A549 (cell line): ENCODE results near the gene EFS. TPM values are rescaled to one million over a fixed set of nuclear protein-coding genes. Genes with fewer than 3 reads are reported as not detected.
"Not testable (repeated sequence)": the region's sequence is repeated elsewhere in the genome, so short reads cannot be mapped to it uniquely, and the experiment has no call there.

Experiments
- ATAC-seq, 2 experiments: fragments of 200-7000 bp in 1 of 2; fragments of >200 bp in 1 of 2; cut with Nextera tagmentation in 1 of 2; cut with Tn5 transposase in 1 of 2; 3 replicates each; pipeline versions ENCODE4 v1.8.0 to v1.9.1; 2018 to 2020; ENCODE audit warnings: mild to moderate bottlenecking in 1 of 2, moderate library complexity in 1 of 2
- CTCF ChIA-PET: fragments of 300-600 bp; sonication (Branson Sonifier 250); formaldehyde crosslinking; extraction: SDS; loops from one replicate; lab custom pipeline; 2021; ENCODE audit warnings: antibody characterized with exemption, inconsistent platforms; lab: Yijun Ruan, JAX
- POLR2A ChIA-PET: fragments of 350-600 bp; formaldehyde crosslinking; extraction: SDS; loops from one replicate; lab custom pipeline; 2021; ENCODE audit warnings: antibody characterized with exemption, inconsistent platforms; lab: Yijun Ruan, JAX
- DNase-seq, 2 experiments: peaks; one replicate each; pipeline versions ENCODE4 v3.0.0 to v3.0.0-alpha.2; 2011 to 2016; ENCODE audit warnings: low read depth in 1 of 2, low spot score in 1 of 2
- FAIRE-seq: peaks from 2 replicates; lab custom pipeline; 2011; peaks lifted over from hg19 to GRCh38; lab: Jason Lieb, UNC
- H3K27ac ChIP-seq, 2 experiments: fragments of >200 bp; sonication (Bioruptor Twin); formaldehyde crosslinking; 3 replicates each; pipeline ENCODE4 v1.5.1; 2016 to 2017
- H3K4me1 ChIP-seq: fragments of >200 bp; sonication (Bioruptor Twin); formaldehyde crosslinking; 3 replicates; pipeline ENCODE4 v1.6.1; 2016
- H3K4me2 ChIP-seq: fragments of >200 bp; sonication (Bioruptor Twin); formaldehyde crosslinking; 3 replicates; pipeline ENCODE4 v1.6.1; 2016
- H3K4me3 ChIP-seq: fragments of >200 bp; sonication (Bioruptor Twin); formaldehyde crosslinking; 3 replicates; pipeline ENCODE4 v1.5.1; 2016
- H3K9me3 ChIP-seq: fragments of >200 bp; sonication (Bioruptor Twin); formaldehyde crosslinking; 3 replicates; pipeline ENCODE4 v1.6.1; 2016
- ATOH8 ChIP-seq: fragments of 250-450 bp; sonication (Bioruptor Pico); IDR thresholded peaks from 2 replicates; pipeline ENCODE4 v1.5.0; 2020; ENCODE audit warnings: low read depth, mild to moderate bottlenecking, moderate library complexity
- CHD4 ChIP-seq: fragments of 200-600 bp; sonication (generic); IDR thresholded peaks from 2 replicates; pipeline ENCODE4 v1.6.1; 2016; ENCODE audit warnings: antibody characterized with exemption, mild to moderate bottlenecking, borderline replicate concordance
- EHF ChIP-seq: fragments of 250-450 bp; sonication (Bioruptor Pico); IDR thresholded peaks from 2 replicates; pipeline ENCODE4 v1.5.0; 2020; ENCODE audit warnings: mild to moderate bottlenecking
- EHMT2 ChIP-seq: fragments of 200-600 bp; sonication (generic); IDR thresholded peaks from 2 replicates; pipeline ENCODE4 v1.6.1; 2016; ENCODE audit warnings: antibody characterized with exemption, low read depth, mild to moderate bottlenecking, moderate library complexity
- FOSB ChIP-seq: fragments of 250-450 bp; sonication (Bioruptor Pico); IDR thresholded peaks from 2 replicates; pipeline ENCODE4 v1.5.0; 2020; ENCODE audit warnings: mild to moderate bottlenecking, moderate library complexity
- GATA3 ChIP-seq: IDR thresholded peaks from 2 replicates; pipeline ENCODE4 v1.6.1; 2012; ENCODE audit warnings: borderline replicate concordance
- HES2 ChIP-seq: fragments of >200 bp; sonication (Bioruptor Twin); formaldehyde crosslinking; IDR thresholded peaks from 2 replicates; pipeline ENCODE4 v1.6.1; 2016
- HEYL ChIP-seq: fragments of 250-450 bp; sonication (Bioruptor Pico); IDR thresholded peaks from 2 replicates; pipeline ENCODE4 v1.8.0; 2021; ENCODE audit warnings: mild to moderate bottlenecking, moderate library complexity
- HOXA7 ChIP-seq: fragments of 250-450 bp; sonication (Bioruptor Pico); IDR thresholded peaks from 2 replicates; pipeline ENCODE4 v1.5.0; 2020; ENCODE audit warnings: mild to moderate bottlenecking, moderate library complexity
- HOXB5 ChIP-seq: fragments of 250-450 bp; sonication (Bioruptor Pico); IDR thresholded peaks from 2 replicates; pipeline ENCODE4 v1.5.0; 2020; ENCODE audit warnings: mild to moderate bottlenecking, moderate library complexity
- JUN ChIP-seq, 2 experiments: fragments of >200 bp; sonication (Bioruptor Twin); formaldehyde crosslinking; IDR thresholded peaks; 2 replicates in 1 of 2; 3 replicates in 1 of 2; pipeline ENCODE4 v1.6.1; 2016 to 2017
- JUNB ChIP-seq: fragments of >200 bp; sonication (Bioruptor Twin); formaldehyde crosslinking; IDR thresholded peaks from 2 replicates; pipeline ENCODE4 v1.6.1; 2016
- KDM1A ChIP-seq: fragments of 200-600 bp; sonication (generic); IDR thresholded peaks from 2 replicates; pipeline ENCODE4 v1.6.1; 2016; ENCODE audit warnings: low read depth, mild to moderate bottlenecking
- MAX ChIP-seq: IDR thresholded peaks from 2 replicates; pipeline ENCODE4 v1.6.1; 2012
- MAZ ChIP-seq: fragments of 150-350 bp; IDR thresholded peaks from 2 replicates; pipeline ENCODE4 v1.6.1; 2014; ENCODE audit warnings: antibody characterized with exemption, low read depth, low read length, borderline replicate concordance
- NPAS2 ChIP-seq: fragments of 250-450 bp; sonication (Bioruptor Pico); IDR thresholded peaks from 2 replicates; pipeline ENCODE4 v1.8.0; 2022; ENCODE audit warnings: mild to moderate bottlenecking, moderate library complexity, borderline replicate concordance
- NR3C1 ChIP-seq: fragments of >200 bp; sonication (Bioruptor Twin); formaldehyde crosslinking; IDR thresholded peaks from 3 replicates; pipeline ENCODE4 v1.6.1; 2017
- POLR2A ChIP-seq: IDR thresholded peaks from 2 replicates; pipeline ENCODE4 v1.6.1; 2012; ENCODE audit warnings: mild to moderate bottlenecking, low read length
- RARB ChIP-seq: fragments of 250-450 bp; sonication (Bioruptor Pico); IDR thresholded peaks from 2 replicates; pipeline ENCODE4 v1.8.0; 2021; ENCODE audit warnings: mild to moderate bottlenecking, moderate library complexity
- ZC3H11A ChIP-seq: fragments of 450-650 bp; IDR thresholded peaks from 2 replicates; pipeline ENCODE4 v1.6.1; 2014; ENCODE audit warnings: antibody characterized with exemption, mild to moderate bottlenecking
- WGBS: methylation state at CpG from one replicate; pipeline ENCODE4 v1.1.6; 2017; ENCODE audit errors: missing lambda C conversion rate; 5-methylcytosine and 5-hydroxymethylcytosine counted together
- polyA plus RNA-seq, 4 experiments: library from polyadenylated mRNA; depleted of rRNA in 3 of 4; stranded (reverse); fragments of >200 nt; fragmentation: RNase III in 1 of 4; extraction: RNeasy Plus Mini Kit Qiagen cat#74134 plus additional on column Dnase treatment in 1 of 4; gene quantifications; 2 replicates in 3 of 4; 3 replicates in 1 of 4; pipeline ENCODE4 v1.2.3, GENCODE V29; 2011 to 2017

The EFS gene
- polyA plus RNA-seq, 2 of the 4 experiments (the other 2 are of a cell fraction) = not detected

GRCh38 chr14:23326491-23327332, 38.3 kb downstream of the EFS start:
- H3K9me3 ChIP-seq = no peaks in the 10 kb centered on the region
- peaks cover 15% of the 10 kb centered on the region for H3K4me1 ChIP-seq
- ChIA-PET POLR2A (interaction anchor here (0.8 to 1.2 kb wide), 3 partner anchors 15 to 232 kb away, joined by 4 read pairs; no protein-coding TSS in a partner anchor), CTCF (interaction anchor here (0.7 to 14.7 kb wide), 30 partner anchors 9 to 237 kb away, joined by 3 to 186 read pairs (median 4); partner anchors contain the start of genes BCL2L2, CMTM5 and SLC22A17)
- ATAC-seq (peak in 1 of 2 experiments; percentile 21; a peak in 3 of 6 replicates), FAIRE-seq (no peak), DNase-seq (no peak)
- TF ChIP-seq EHMT2 = no peak
- TF ChIP-seq HOXB5 = no peak
- no peak for TF ChIP-seq HES2
- TF ChIP-seq POLR2A = 0 out of 2 replicates have a peak, but pooled peaks have one; percentile 16
- TF ChIP-seq NPAS2 (CRISPR knock-in tag) = no peak
- peak in 1 of 2 experiments; percentile 48; a peak in 2 of 5 replicates for TF ChIP-seq JUN (IDR thresholded peaks at IDR 0.05)
- TF ChIP-seq RARB = no peak
- TF ChIP-seq HOXA7 (CRISPR knock-in tag) = peak; percentile 61; the same call in 1 of the 2 replicates
- no peak for TF ChIP-seq MAX
- no peak overlapping the region for H3K4me2 ChIP-seq
- H3K4me3 ChIP-seq = no peak overlapping the region
- H3K27ac ChIP-seq = no peak overlapping the region
- WGBS = 90% methylated on average over 13 of the region's 13 CpGs

- FAIRE-seq, H3K27ac ChIP-seq, H3K4me2 ChIP-seq, H3K9me3 ChIP-seq, ATAC-seq, DNase-seq, H3K4me3 ChIP-seq: not testable (repeated sequence)
- CTCF ChIA-PET = interaction anchor here (0.8 to 14.7 kb wide), 8 partner anchors 10 to 238 kb away, joined by 3 to 186 read pairs (median 4); partner anchors contain the start of gene CMTM5
- 100% methylated on average over 4 of the region's 5 CpGs for WGBS
- peaks cover 15% of the 10 kb centered on the region for H3K4me1 ChIP-seq
- POLR2A ChIA-PET = interaction anchor here (1.2 kb wide), 1 partner anchor 16 kb away, joined by 4 read pairs; no protein-coding TSS in a partner anchor
Observed at GRCh38 chr14:23325746-23326145, 39.2 kb downstream of the EFS start.

- no peaks in the 10 kb centered on the region for H3K9me3 ChIP-seq
- H3K4me3 ChIP-seq = no peak overlapping the region
- no peak for ATAC-seq
- no peak for FAIRE-seq
- POLR2A ChIA-PET = no interaction called here
- CTCF ChIA-PET = interaction anchor here (5.2 kb wide), 1 partner anchor 55 kb away, joined by 30 read pairs; no protein-coding TSS in a partner anchor
- TF ChIP-seq ATOH8 (CRISPR knock-in tag) (no peak), GATA3 (no peak), RARB (no peak), KDM1A (no peak), FOSB (CRISPR knock-in tag) (no peak), EHMT2 (no peak), NR3C1 (no peak), HEYL (CRISPR knock-in tag) (no peak), CHD4 (no peak), HOXA7 (CRISPR knock-in tag) (no peak), EHF (CRISPR knock-in tag) (no peak), NPAS2 (CRISPR knock-in tag) (no peak), ZC3H11A (no peak), JUNB (no peak), MAZ (no peak)
- DNase-seq = no peak
- H3K27ac ChIP-seq = no peak overlapping the region
- WGBS = 84% methylated on average over 7 of the region's 7 CpGs
- H3K4me1 ChIP-seq = peaks cover 22% of the 10 kb centered on the region
- no peak overlapping the region for H3K4me2 ChIP-seq
Observed at GRCh38 chr14:23324993-23325392, 40.0 kb downstream of the EFS start.
